ENCODE measurements around the gene PTPRJ. TPM values are rescaled to one million over a fixed set of nuclear protein-coding genes. Genes with fewer than 3 reads are reported as not detected.

Gene PTPRJ
- polyA plus RNA-seq, 3 donors = 10.0 to 36.4 (median 14.6) TPM

DNA sequence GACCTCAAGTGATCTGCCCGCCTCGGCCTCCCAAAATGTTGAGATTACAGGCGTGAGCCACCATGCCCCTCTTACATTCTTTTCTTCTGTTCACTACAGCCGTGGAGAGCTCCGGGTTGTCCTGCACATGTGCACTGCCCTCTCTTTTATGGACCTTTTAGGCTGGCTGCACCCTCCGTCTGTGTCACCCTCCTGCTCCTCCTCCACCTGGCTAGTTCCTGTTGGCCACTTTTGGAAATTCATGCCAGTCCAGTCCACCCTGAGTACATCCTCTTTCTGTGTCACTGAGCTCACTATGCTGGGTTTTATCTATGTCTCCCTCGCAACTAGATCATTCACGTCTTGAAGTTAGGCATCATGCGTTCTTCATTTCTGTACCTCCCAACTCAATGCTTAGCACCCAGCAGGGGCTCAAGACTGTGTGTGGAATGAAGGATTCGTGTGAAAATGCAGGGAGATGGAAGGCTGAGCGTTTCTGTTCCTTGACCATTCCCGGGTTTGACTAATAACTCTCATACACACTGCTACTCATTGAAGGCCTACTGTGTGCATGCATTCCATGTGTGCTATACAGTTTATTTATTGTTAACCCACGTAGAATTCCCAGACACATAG is 60.6 kb downstream of the PTPRJ start:
- Mint-ChIP-seq H3K4me1 (peaks cover 73% of the 10 kb centered on the region), H3K9me3 (no peaks in the 10 kb centered on the region), H3K4me3 (no peak overlapping the region), H3K27me3 (ENCODE audit: low read depth in 3 of 3) (peaks cover 0 to 1% (median 0%) of the 10 kb centered on the region in 3 donors), H3K36me3 (peaks cover 21 to 48% of the 10 kb centered on the region in 2 donors), H3K27ac (peak overlapping the region in 2 of 7 donors; percentile 13 to 15)
- Histone ChIP-seq H3K79me2 (ENCODE audit: insufficient read depth, low read length) (peaks cover 100% of the 10 kb centered on the region), H4K20me1 (ENCODE audit: insufficient read depth, low read length) (peaks cover 100% of the 10 kb centered on the region), H3K27me3 (ENCODE audit: control insufficient read depth in 2 of 2, insufficient read depth in 2 of 2, low read length in 2 of 2) (no peaks in the 10 kb centered on the region), H3K4me1 (ENCODE audit: control insufficient read depth in 1 of 2, insufficient read depth in 2 of 2, low read length in 2 of 2) (peaks cover 48 to 68% of the 10 kb centered on the region in 2 donors), H3K9me3 (replicated peaks in 1 of 2; ENCODE audit: control insufficient read depth in 1 of 2, insufficient read depth in 1 of 2, low read length in 2 of 2) (no peaks in the 10 kb centered on the region), H3K4me2 (replicated peaks; ENCODE audit: extremely low read depth, low read length, poor library complexity, severe bottlenecking) (no peak overlapping the region), H2AFZ (ENCODE audit: insufficient read depth, low read depth, low read length, poor library complexity, severe bottlenecking) (no peak overlapping the region), H3K9ac (ENCODE audit: insufficient read depth, low read length, poor library complexity, severe bottlenecking) (no peak overlapping the region), H3K4me3 (replicated peaks in 1 of 3; ENCODE audit: low read depth in 2 of 3, low read length in 3 of 3) (no peak overlapping the region), H3K36me3 (replicated peaks in 1 of 2; ENCODE audit: control insufficient read depth in 1 of 2, insufficient read depth in 2 of 2, low read length in 2 of 2) (peaks cover 0 to 15% of the 10 kb centered on the region in 2 donors), H3K27ac (ENCODE audit: low read depth in 1 of 2, low read length in 2 of 2) (peak overlapping the region in 1 of 2 donors; percentile 23)
- TF ChIP-seq, protein P1, sequence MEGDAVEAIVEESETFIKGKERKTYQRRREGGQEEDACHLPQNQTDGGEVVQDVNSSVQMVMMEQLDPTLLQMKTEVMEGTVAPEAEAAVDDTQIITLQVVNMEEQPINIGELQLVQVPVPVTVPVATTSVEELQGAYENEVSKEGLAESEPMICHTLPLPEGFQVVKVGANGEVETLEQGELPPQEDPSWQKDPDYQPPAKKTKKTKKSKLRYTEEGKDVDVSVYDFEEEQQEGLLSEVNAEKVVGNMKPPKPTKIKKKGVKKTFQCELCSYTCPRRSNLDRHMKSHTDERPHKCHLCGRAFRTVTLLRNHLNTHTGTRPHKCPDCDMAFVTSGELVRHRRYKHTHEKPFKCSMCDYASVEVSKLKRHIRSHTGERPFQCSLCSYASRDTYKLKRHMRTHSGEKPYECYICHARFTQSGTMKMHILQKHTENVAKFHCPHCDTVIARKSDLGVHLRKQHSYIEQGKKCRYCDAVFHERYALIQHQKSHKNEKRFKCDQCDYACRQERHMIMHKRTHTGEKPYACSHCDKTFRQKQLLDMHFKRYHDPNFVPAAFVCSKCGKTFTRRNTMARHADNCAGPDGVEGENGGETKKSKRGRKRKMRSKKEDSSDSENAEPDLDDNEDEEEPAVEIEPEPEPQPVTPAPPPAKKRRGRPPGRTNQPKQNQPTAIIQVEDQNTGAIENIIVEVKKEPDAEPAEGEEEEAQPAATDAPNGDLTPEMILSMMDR (IDR thresholded peaks at IDR 0.05) = no peak
- no peak for DNase-seq
- intact Hi-C loops (cut with micrococcal nuclease) = loop anchor here in 1 of 2 donors (5.0 kb wide), 1 partner anchor 41 kb away; no protein-coding TSS in a partner anchor
- 93% methylated on average over 6 of the region's 13 CpGs for WGBS (ENCODE audit: insufficient coverage)

DNA sequence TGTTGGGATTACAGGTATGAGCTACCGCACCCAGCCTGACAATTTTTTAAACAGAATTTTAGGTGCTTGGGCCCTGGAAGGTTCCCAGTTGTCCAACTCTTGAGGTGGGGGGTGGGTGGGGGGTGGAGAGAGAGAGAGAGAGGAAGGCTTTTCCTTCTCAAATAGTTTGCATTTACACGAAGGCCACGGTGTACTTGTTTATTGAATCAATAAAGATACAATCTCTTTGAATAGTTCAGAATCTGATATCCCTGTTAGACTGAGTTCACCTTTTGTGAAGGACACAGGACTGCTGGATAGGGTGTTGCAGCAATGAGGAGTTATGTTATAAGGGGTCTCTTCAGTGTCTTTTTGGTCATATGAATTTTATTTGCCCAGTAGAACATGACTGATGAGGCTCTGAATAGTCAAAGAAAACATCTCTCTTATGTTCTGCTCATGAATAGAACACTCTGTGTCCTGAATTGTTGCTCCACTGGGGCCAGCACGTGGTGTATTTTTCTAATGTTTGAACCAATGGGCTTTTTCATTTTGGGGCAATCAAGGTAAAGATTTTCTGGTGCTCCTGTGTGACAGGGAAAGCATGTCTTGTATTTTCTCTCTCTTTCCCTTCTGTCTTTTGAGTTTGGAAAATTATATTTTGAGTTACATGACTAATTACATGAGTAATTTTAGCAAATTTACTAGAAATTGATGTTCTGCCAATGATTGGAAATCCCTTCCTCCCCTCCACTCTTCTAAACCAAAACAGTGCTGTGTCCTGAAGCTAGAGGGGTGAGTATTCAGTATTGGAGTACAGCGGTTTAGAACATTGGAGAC is 61.7 kb downstream of the PTPRJ start:
- no peak overlapping the region for H3K4me3 Mint-ChIP-seq
- no peak overlapping the region for H3K4me2 ChIP-seq (replicated peaks; ENCODE audit: extremely low read depth, low read length, poor library complexity, severe bottlenecking)
- peaks cover 0 to 9% of the 10 kb centered on the region in 2 donors for H3K36me3 ChIP-seq (replicated peaks in 1 of 2; ENCODE audit: control insufficient read depth in 1 of 2, insufficient read depth in 2 of 2, low read length in 2 of 2)
- H3K9me3 ChIP-seq (replicated peaks in 1 of 2; ENCODE audit: control insufficient read depth in 1 of 2, insufficient read depth in 1 of 2, low read length in 2 of 2) = no peaks in the 10 kb centered on the region
- H3K4me1 ChIP-seq (ENCODE audit: control insufficient read depth in 1 of 2, insufficient read depth in 2 of 2, low read length in 2 of 2) = peaks cover 45 to 64% of the 10 kb centered on the region in 2 donors
- H3K27ac Mint-ChIP-seq = peak overlapping the region in 2 of 7 donors; percentile 27 to 46
- TF ChIP-seq, protein P1 (IDR thresholded peaks at IDR 0.05) = no peak
- peaks cover 15 to 46% of the 10 kb centered on the region in 2 donors for H3K36me3 Mint-ChIP-seq
- DNase-seq = no peak
- no peak overlapping the region for H2AFZ ChIP-seq (ENCODE audit: insufficient read depth, low read depth, low read length, poor library complexity, severe bottlenecking)
- no peak overlapping the region for H3K9ac ChIP-seq (ENCODE audit: insufficient read depth, low read length, poor library complexity, severe bottlenecking)
- peaks cover 98% of the 10 kb centered on the region for H4K20me1 ChIP-seq (ENCODE audit: insufficient read depth, low read length)
- intact Hi-C loops (cut with micrococcal nuclease) = loop anchor here in 1 of 2 donors (5.0 kb wide), 1 partner anchor 40 kb away; no protein-coding TSS in a partner anchor
- no peaks in the 10 kb centered on the region for H3K27me3 Mint-ChIP-seq (ENCODE audit: low read depth in 3 of 3)
- H3K27ac ChIP-seq (ENCODE audit: low read depth in 1 of 2, low read length in 2 of 2) = no peak overlapping the region
- H3K27me3 ChIP-seq (ENCODE audit: control insufficient read depth in 2 of 2, insufficient read depth in 2 of 2, low read length in 2 of 2) = no peaks in the 10 kb centered on the region
- peaks cover 99% of the 10 kb centered on the region for H3K79me2 ChIP-seq (ENCODE audit: insufficient read depth, low read length)
- H3K4me1 Mint-ChIP-seq = peaks cover 70% of the 10 kb centered on the region
- H3K4me3 ChIP-seq (replicated peaks in 1 of 3; ENCODE audit: low read depth in 2 of 3, low read length in 3 of 3) = no peak overlapping the region
- H3K9me3 Mint-ChIP-seq = no peaks in the 10 kb centered on the region
- 100% methylated on average over 2 of the region's 5 CpGs for WGBS (ENCODE audit: insufficient coverage)
